ENCODE results near the gene FAM200C.

DNA sequence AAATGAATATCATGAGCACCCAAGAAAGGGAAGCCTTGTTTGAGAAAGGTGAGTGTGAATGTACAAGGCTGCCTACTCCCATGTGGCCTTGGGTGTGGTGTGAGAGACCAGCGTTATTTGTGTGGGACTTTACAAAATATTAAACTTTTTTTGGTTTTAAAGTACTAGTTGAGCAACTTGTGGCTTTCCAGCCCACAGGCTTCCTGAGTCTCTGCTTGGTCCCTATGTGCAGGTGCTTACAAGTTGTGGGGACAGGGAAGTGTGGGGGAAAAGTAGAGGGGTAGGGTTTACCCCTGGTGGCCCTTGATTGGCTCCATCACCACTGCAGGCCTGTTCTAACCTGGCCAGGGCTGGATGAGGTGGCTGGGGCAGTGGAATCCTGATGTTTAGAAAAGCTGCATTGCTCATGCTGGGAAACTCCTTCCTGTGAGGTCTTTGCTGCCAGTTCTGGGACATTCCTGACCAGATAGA, 41.5 kb upstream of the FAM200C start:
- TF ChIP-seq REST (IDR thresholded peaks at IDR 0.05; ENCODE audit: insufficient read depth in 1 of 2, low read depth in 2 of 2, low read length in 2 of 2) (no peak), POLR2AphosphoS5 (IDR thresholded peaks at IDR 0.05; ENCODE audit: low read depth, low read length) (no peak), TAF1 (IDR thresholded peaks at IDR 0.05; ENCODE audit: borderline replicate concordance, insufficient read depth, low read length) (no peak)

Data from PFSK-1 (cell line).